HG03159 (cell line): ENCODE results near the gene MAB21L3.

ENCODE experiments used
- ATAC-seq: cut with Tn5 transposase; IDR thresholded peaks from one replicate; pipeline ENCODE4 v1.9.1; 2021; ENCODE audit warnings: mild to moderate bottlenecking, moderate library complexity; ENCODE audit not compliant: unreplicated experiment

MAB21L3 gene

DNA sequence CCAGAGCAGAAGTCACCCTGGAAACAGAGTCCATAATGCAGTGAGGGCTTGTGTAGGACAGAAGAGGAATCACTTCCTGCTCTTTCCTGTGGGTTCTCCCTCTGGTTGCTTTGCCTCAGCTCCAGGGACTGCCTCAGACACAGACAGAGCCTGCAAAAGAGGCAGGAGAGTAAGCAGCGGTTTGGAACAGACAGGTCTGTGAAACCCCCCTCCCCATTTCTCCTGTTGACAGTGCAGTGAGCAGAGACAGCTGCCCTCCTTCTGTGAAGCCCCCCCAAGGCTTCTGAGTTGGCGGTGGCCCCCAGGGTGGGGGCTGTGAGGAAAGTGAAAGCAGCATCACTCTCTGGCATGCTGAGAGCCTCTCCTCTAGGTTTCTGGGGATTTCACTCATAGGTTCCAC lies 53.0 kb downstream of the MAB21L3 start:
- no peak for ATAC-seq

- ATAC-seq: no peak
Measured at GRCh38 chr1:116164604-116165368, 53.6 kb downstream of the MAB21L3 start.

- no peak for ATAC-seq
Measured at GRCh38 chr1:116165572-116165971, 54.4 kb downstream of the MAB21L3 start.

GRCh38 chr1:116166011-116166571 lies 54.9 kb downstream of the MAB21L3 start:
- ATAC-seq: no peak

- no peak for ATAC-seq
Measured at GRCh38 chr1:116166655-116167054, 55.5 kb downstream of the MAB21L3 start.

DNA sequence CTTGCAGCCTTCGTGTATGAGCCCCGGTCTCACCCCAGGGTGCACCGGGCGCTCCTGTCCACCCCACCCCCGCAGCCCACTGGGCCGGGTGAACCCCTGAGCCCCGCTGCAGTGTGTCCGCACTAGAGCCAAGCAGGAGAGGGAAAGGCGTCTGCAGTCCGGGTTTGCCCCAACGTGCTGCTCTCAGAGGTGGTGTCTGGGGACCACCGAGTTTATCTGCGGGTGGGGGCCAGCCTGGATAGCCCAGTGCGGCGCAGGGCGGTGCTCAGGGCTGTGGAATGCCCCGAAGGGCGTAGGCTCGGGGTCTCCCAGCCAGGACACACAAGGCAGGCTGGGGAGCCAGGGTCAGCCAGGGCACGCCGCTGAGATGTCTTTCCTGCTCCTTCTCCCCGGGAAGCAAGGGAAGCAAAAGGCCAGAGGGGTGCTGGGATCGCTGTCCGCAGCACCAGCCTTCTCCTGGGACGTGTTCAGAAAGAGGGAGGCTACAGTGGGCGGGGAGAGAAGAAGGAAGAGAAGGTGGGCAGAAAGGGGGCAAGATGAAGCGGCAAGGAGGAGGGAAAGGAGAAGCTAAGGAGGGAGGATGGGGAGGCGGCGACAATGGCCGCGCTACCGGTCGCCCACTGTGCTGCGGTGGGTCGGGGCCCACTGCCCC lies 56.6 kb downstream of the MAB21L3 start:
- no peak for ATAC-seq

DNA sequence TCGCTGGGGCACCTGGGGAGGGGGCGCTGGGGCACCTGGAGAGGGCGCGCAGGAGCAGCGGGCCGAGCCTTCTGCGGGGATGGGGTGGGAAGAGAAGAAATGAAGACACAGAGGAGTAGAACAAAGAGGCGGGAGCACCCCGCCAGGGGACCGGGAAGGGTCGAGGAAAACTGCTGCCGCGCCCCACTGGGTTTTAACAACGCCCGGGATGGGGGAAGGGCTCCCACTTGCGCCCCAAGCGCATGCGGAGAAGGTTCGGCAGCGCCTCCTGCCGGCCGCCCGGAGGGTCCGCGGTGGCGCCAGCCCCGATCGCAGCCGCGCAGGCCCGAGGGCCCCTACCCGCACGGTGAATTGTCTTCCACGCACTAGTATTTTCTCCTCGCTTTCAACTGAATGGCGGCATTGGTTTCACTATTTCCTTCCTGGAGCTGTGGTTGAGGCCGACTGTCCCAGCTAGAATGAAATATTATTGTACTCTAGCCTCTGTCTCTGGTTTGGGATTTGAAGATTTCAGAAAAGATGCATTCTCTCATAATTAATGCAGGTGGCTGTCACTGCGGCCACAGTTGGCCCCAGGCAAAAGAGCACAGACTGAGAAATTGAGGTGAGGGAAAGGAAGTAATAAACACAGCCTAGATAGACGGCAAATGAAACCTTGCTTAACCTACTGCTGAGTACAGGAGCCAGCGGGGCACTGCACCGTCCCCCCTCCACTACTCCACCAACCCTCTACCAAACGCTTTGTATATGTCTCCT lies 57.3 kb downstream of the MAB21L3 start:
- peak; percentile 94 for ATAC-seq

DNA sequence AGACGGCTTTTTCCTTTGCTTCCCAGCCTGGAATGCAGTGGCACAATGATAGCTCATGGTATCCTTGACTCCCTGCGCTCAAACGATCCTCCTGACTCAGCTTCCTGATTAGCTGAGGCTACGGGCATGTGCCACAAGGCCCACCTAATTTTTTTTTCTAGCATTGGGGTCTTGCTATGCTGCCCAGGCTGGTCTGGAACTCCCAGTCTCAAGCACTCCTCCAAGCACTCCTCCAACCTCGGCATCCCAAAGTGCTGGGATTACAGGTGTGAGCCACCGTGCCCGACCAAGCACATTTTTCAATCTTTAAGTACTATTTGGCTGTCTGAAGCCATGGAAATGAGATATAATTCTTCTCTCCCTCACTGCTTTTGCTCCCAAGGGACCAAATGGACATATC lies 58.7 kb downstream of the MAB21L3 start:
- ATAC-seq: no peak

GRCh38 chr1:116170721-116171589 lies 59.8 kb downstream of the MAB21L3 start:
- ATAC-seq: no peak

DNA sequence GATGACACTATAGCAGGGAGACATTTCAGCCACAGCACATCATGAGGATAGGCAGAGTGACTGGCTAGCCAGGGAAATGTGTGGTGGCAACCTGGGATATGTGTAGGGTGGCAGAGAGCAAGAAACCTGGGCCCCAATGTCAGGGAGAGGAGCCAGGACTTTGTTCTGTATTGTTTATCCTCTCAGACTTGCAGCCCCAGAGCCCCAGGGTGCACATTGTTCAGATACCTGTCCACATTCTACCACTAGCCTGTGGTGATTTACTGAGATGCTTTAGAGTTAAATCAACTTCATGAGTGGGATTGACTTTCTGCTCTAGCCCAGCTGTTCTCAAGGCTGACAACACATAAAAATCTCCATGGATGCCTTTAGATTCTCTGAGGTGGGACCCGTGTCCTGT lies 61.5 kb downstream of the MAB21L3 start:
- no peak for ATAC-seq

DNA sequence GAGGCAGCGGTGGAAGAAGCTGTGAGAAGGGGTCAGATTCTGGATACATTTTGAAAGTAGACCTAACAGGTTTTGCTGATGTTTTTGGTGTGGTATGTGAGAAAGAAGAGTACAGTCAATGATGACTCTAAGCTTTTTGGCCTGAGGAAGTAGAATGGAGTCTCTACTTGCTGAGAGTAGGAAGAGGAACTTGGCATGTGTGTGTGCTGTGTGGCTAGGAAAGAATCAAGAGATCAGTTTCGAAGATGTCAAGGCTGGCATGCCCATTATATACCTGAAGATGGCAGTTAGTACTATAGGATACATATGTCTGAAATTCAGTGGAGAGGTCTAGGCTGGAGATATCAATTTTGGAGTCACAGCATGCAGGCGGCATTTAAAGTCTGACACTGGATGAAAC lies 64.4 kb downstream of the MAB21L3 start:
- no peak for ATAC-seq

GRCh38 chr1:116176306-116176789 lies 65.1 kb downstream of the MAB21L3 start:
- ATAC-seq: no peak

DNA sequence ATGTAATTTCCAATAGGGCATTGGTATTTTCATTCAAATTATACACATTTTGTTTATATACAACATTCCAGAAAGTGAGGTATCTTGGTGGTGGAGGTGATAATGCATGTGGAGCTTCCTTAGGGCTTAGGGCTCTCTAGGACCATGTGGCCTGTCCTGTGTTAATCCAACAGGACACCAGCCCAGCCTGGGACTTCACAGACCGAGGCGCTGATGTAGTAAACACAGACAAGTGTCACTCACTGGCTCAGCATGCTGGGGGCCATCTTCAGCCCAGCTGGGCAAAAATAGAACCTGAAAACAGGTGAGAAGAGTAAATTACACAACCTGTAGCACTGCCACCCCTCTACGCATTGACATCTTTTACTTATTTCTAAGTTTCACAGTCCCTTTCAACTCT lies 66.7 kb downstream of the MAB21L3 start:
- ATAC-seq: no peak

- ATAC-seq: no peak
Measured at GRCh38 chr1:116178837-116179236, 67.6 kb downstream of the MAB21L3 start.

- no peak for ATAC-seq
Measured at GRCh38 chr1:116179419-116179818, 68.2 kb downstream of the MAB21L3 start.

DNA sequence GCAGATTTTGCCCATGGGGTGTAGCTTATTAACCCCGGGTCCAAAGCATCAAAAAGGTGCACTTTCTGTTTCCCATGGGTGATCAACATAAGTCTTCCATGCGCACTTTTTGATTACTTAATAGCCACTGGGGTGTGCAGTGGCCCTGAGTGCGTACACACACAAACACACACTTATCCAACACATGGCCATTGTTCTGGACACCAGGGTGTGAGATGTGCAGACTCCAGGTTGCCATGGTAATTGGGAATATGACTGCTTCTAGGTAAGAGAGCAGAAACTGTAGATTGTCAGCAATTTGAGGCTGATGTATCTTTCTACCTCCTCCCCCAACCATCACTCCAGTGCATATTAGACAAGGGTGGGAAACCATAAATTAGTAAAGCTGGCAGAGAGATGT lies 68.8 kb downstream of the MAB21L3 start:
- no peak for ATAC-seq

- no peak for ATAC-seq
Measured at GRCh38 chr1:116182019-116182714, 71.0 kb downstream of the MAB21L3 start.
